SK-N-SH (cell line): ENCODE results near the gene MAPK12.

Experiments
- CTCF ChIP-seq: fragments of 200-600 bp; sonication (generic); IDR thresholded peaks from 2 replicates; pipeline ENCODE4 v1.6.1; 2017; ENCODE audit warnings: antibody characterized with exemption, mild to moderate bottlenecking, moderate library complexity
- EZH2phosphoT487 ChIP-seq: fragments of 200-600 bp; sonication (generic); IDR thresholded peaks from 2 replicates; pipeline ENCODE4 v1.6.1; 2017; ENCODE audit warnings: low read depth, mixed run types, mild to moderate bottlenecking, antibody characterized with exemption, moderate library complexity, borderline replicate concordance
- FOXM1 ChIP-seq: IDR thresholded peaks from 2 replicates; pipeline ENCODE4 v1.4.0; 2012; ENCODE audit warnings: low read depth, mild to moderate bottlenecking
- GABPA ChIP-seq: IDR thresholded peaks from 2 replicates; pipeline ENCODE4 v1.4.0; 2012; ENCODE audit warnings: low read depth, mild to moderate bottlenecking
- GATA2 ChIP-seq: sonication (generic); formaldehyde crosslinking; IDR thresholded peaks from 2 replicates; pipeline ENCODE4 v1.5.0; 2020; ENCODE audit warnings: mild to moderate bottlenecking, missing genetic modification reagents
- NFIC ChIP-seq: IDR thresholded peaks from 2 replicates; pipeline ENCODE4 v1.4.0; 2012; ENCODE audit warnings: borderline replicate concordance
- POLR2AphosphoS5 ChIP-seq: IDR thresholded peaks from 2 replicates; pipeline ENCODE4 v1.6.1; 2012; ENCODE audit warnings: low read depth, low read length
- RAD21 ChIP-seq: IDR thresholded peaks from 2 replicates; pipeline ENCODE4 v1.6.1; 2012; ENCODE audit warnings: mild to moderate bottlenecking, low read length
- TEAD4 ChIP-seq: IDR thresholded peaks from 2 replicates; pipeline ENCODE4 v1.4.0; 2012; ENCODE audit warnings: mild to moderate bottlenecking, borderline replicate concordance; ENCODE audit not compliant: insufficient read depth
- USF2 ChIP-seq: fragments of 150-350 bp; IDR thresholded peaks from 2 replicates; pipeline ENCODE4 v1.6.1; 2017; ENCODE audit warnings: antibody characterized with exemption, low read length, low read depth, borderline replicate concordance

DNA sequence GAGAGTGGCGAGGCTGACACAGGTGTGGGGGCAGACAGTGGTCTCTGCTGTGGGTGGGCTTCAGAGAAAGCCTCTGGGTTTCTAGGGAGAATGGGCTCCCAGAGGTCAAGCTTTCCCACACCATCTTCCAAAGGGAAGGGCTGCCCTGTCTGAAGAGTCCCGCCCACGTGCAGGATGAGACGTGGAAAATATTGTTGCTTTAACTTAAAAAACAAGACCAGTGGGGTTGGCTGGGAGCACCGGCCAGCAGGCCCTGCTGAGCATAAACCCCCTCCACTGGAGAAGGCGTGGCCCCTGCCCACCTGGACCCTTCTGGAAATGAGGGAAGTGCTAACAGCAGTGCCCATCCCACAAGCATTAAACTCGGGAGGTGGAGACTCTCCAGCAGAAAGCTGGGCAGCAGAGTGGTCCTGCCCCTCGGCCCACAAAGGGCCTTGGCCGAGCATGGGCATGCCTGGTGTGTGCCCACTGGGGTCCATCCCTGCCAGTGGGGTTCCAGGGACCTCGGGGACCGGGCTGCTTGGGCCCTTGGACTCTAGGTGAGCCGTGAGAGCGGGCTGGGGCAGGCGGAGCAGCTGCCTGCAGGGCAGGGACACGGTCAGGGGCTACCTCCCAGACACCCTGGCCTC, 45.3 kb downstream of the MAPK12 start:
- TF ChIP-seq CTCF (no peak), TEAD4 (no peak), FOXM1 (no peak), GATA2 (CRISPR knock-in tag) (no peak), GABPA (no peak), RAD21 (no peak), USF2 (no peak), NFIC (no peak), EZH2phosphoT487 (no peak), POLR2AphosphoS5 (no peak; the same call in 1 of the 2 replicates)
